OCI-LY7 (cell line): ENCODE results near the gene LILRA2. TPM values are rescaled to one million over a fixed set of nuclear protein-coding genes. Genes with fewer than 3 reads are reported as not detected.

Experiments used
- BruUV-seq: library from RNA; stranded (reverse); fragments of 400-500 nt; replicated peaks from 2 replicates; lab custom pipeline; 2021; lab: Mats Ljungman, UMichigan
- CTCF ChIA-PET: fragments of 300-600 bp; sonication (Branson Sonifier 250); formaldehyde crosslinking; loops from one replicate; lab custom pipeline; 2022; ENCODE audit warnings: antibody characterized with exemption; ENCODE audit not compliant: unreplicated experiment; lab: Charles Lee
- POLR2A ChIA-PET: fragments of 300-600 bp; sonication (Branson Sonifier 250); formaldehyde crosslinking; loops from one replicate; lab custom pipeline; 2022; ENCODE audit warnings: antibody characterized with exemption; lab: Charles Lee
- DNase-seq: peaks from one replicate; pipeline ENCODE4 v3.0.0-alpha.2; 2015; ENCODE audit warnings: low spot score
- H2AFZ ChIP-seq: fragments of 200-600 bp; sonication (generic), shearing (Covaris generic); 2 replicates; pipeline ENCODE4 v1.6.1; 2014; ENCODE audit warnings: mild to moderate bottlenecking, antibody characterized with exemption, low read length, moderate library complexity
- H3K27ac ChIP-seq: fragments of 200-600 bp; sonication (generic); 2 replicates; pipeline ENCODE4 v1.5.1; 2014; ENCODE audit warnings: mixed run types, low read depth, mild to moderate bottlenecking, moderate library complexity, low read length, inconsistent platforms; ENCODE audit not compliant: poor library complexity, severe bottlenecking
- H3K36me3 ChIP-seq: fragments of 200-600 bp; sonication (generic); 2 replicates; pipeline ENCODE4 v1.6.1; 2014; ENCODE audit warnings: mild to moderate bottlenecking, antibody characterized with exemption, low read length, moderate library complexity, mixed read lengths; ENCODE audit not compliant: insufficient read depth
- H3K4me1 ChIP-seq: fragments of 200-600 bp; sonication (generic); 2 replicates; pipeline ENCODE4 v1.5.1; 2014; ENCODE audit warnings: mild to moderate bottlenecking, low read length; ENCODE audit not compliant: insufficient read depth, poor library complexity, severe bottlenecking
- H3K4me2 ChIP-seq: fragments of 200-600 bp; sonication (generic); 2 replicates; pipeline ENCODE4 v1.6.1; 2014; ENCODE audit warnings: mild to moderate bottlenecking, low read length
- H3K4me3 ChIP-seq: fragments of 200-600 bp; sonication (generic); 2 replicates; pipeline ENCODE4 v1.5.1; 2014; ENCODE audit warnings: mild to moderate bottlenecking, low read depth, low read length; ENCODE audit not compliant: poor library complexity, severe bottlenecking
- H3K79me2 ChIP-seq: fragments of 200-600 bp; sonication (generic); 2 replicates; pipeline ENCODE4 v1.6.1; 2016; ENCODE audit warnings: low read depth, mild to moderate bottlenecking, low read length, moderate library complexity, mixed read lengths; ENCODE audit not compliant: insufficient read depth
- H3K9me2 ChIP-seq: fragments of 200-600 bp; sonication (generic); 2 replicates; pipeline ENCODE4 v1.6.1; 2016; ENCODE audit warnings: mild to moderate bottlenecking, low read length, mixed read lengths; ENCODE audit not compliant: insufficient read depth
- H3K9me3 ChIP-seq: fragments of 200-600 bp; sonication (generic); 2 replicates; pipeline ENCODE4 v1.6.1; 2014; ENCODE audit warnings: mild to moderate bottlenecking, mixed run types, low read length, mixed read lengths
- H4K20me1 ChIP-seq: fragments of 200-600 bp; sonication (generic); 2 replicates; pipeline ENCODE4 v1.6.1; 2014; ENCODE audit warnings: mild to moderate bottlenecking, antibody characterized with exemption, low read length, moderate library complexity, mixed read lengths; ENCODE audit not compliant: insufficient read depth
- CTCF ChIP-seq: fragments of 200-600 bp; sonication (generic); conservative IDR thresholded peaks from 2 replicates; pipeline ENCODE4 v1.5.1; 2014; ENCODE audit warnings: mild to moderate bottlenecking, antibody characterized with exemption, low read length, moderate library complexity, mixed read lengths
- EZH2phosphoT487 ChIP-seq: fragments of 200-600 bp; sonication (generic); IDR thresholded peaks from 2 replicates; pipeline ENCODE4 v1.6.1; 2018; ENCODE audit warnings: low read depth, borderline replicate concordance, mild to moderate bottlenecking, mixed run types, antibody characterized with exemption, low read length, moderate library complexity, mixed read lengths
- intact Hi-C: fragments of 100-400 bp; cut with micrococcal nuclease; formaldehyde crosslinking; loops from one replicate; pipeline ENCODE4 v1.10.0; 2022; ENCODE audit not compliant: unreplicated experiment
- total RNA-seq, 2 experiments: library from RNA; depleted of rRNA in 1 of 2; stranded (reverse); fragments of >200 nt in 1 of 2; shearing (Covaris generic) in 1 of 2; gene quantifications; 2 replicates each; pipeline ENCODE4 v1.2.3, GENCODE V29; 2014 to 2022

Gene LILRA2
- total RNA-seq, 2 experiments from 2014 or later, result 0.38 to 5.5 TPM

GRCh38 chr19:54551293-54551692 is 22.3 kb upstream of the LILRA2 start:
- POLR2A ChIA-PET, result no interaction called here
- no peak overlapping the region for H3K4me2 ChIP-seq
- H3K27ac ChIP-seq, result no peak overlapping the region
- H2AFZ ChIP-seq, result no peak overlapping the region
- peaks cover 2% of the 10 kb centered on the region for H3K4me1 ChIP-seq
- TF ChIP-seq CTCF (no peak), EZH2phosphoT487 (no peak)
- H3K36me3 ChIP-seq, result no peaks in the 10 kb centered on the region
- H3K4me3 ChIP-seq, result no peak overlapping the region
- H4K20me1 ChIP-seq, result no peaks in the 10 kb centered on the region
- DNase-seq, result no peak
- intact Hi-C loops, result no loop called here
- CTCF ChIA-PET, result no interaction called here
- no peaks in the 10 kb centered on the region for H3K9me3 ChIP-seq
- BruUV-seq, result no TSS peak
- no peaks in the 10 kb centered on the region for H3K9me2 ChIP-seq
- H3K79me2 ChIP-seq, result no peaks in the 10 kb centered on the region

GRCh38 chr19:54551950-54552912 is 21.4 kb upstream of the LILRA2 start:
- DNase-seq, result no peak
- no peak overlapping the region for H3K4me2 ChIP-seq
- CTCF ChIA-PET, result no interaction called here

More at GRCh38 chr19:54551950-54552912, 21.4 kb upstream of the LILRA2 start:
- no peak overlapping the region for H3K27ac ChIP-seq
- H3K4me3 ChIP-seq, result no peak overlapping the region
- no peaks in the 10 kb centered on the region for H3K9me3 ChIP-seq
- TF ChIP-seq CTCF, result no peak
- no peak for TF ChIP-seq EZH2phosphoT487
- no peaks in the 10 kb centered on the region for H3K36me3 ChIP-seq
- no peak overlapping the region for H2AFZ ChIP-seq
- POLR2A ChIA-PET, result no interaction called here
- H3K4me1 ChIP-seq, result peaks cover 2% of the 10 kb centered on the region
- no peaks in the 10 kb centered on the region for H4K20me1 ChIP-seq
- intact Hi-C loops, result no loop called here
- H3K79me2 ChIP-seq, result no peaks in the 10 kb centered on the region
- no peaks in the 10 kb centered on the region for H3K9me2 ChIP-seq
- BruUV-seq, result no TSS peak
